IMR-90 (cell line): ENCODE data around the gene C9orf152. TPM values are rescaled to one million over a fixed set of nuclear protein-coding genes. Genes with fewer than 3 reads are reported as not detected.

ENCODE experiments used
- ATAC-seq: fragments of 200-7000 bp; cut with Tn5 transposase; 2 replicates; pipeline ENCODE4 v1.9.1; 2020; ENCODE audit warnings: low read depth, mild to moderate bottlenecking, moderate library complexity
- BruUV-seq: library from RNA; stranded (reverse); fragments of 400-500 nt; replicated peaks from 2 replicates; lab custom pipeline; 2021; lab: Mats Ljungman, UMichigan
- CTCF ChIA-PET: fragments of 300-600 bp; formaldehyde crosslinking; extraction: SDS; loops from one replicate; lab custom pipeline; 2021; ENCODE audit warnings: antibody characterized with exemption; lab: Yijun Ruan, JAX
- POLR2A ChIA-PET: fragments of 300-600 bp; sonication (Branson Sonifier 250); formaldehyde crosslinking; loops from one replicate; lab custom pipeline; 2022; ENCODE audit warnings: antibody characterized with exemption; ENCODE audit not compliant: unreplicated experiment; lab: Charles Lee
- DNase-seq: peaks from one replicate; pipeline ENCODE4 v3.0.0; 2013
- H2AFZ ChIP-seq: replicated peaks from 2 replicates; pipeline ENCODE3; 2013; ENCODE audit warnings: low read length, mild to moderate bottlenecking; ENCODE audit not compliant: poor library complexity
- H2AK5ac ChIP-seq: 2 replicates; pipeline ENCODE4 v1.6.1; 2013; ENCODE audit warnings: low read depth, low read length, inconsistent platforms
- H2AK9ac ChIP-seq: replicated peaks from 2 replicates; pipeline ENCODE3; 2013; ENCODE audit warnings: mild to moderate bottlenecking, low read depth, low read length, moderate library complexity; ENCODE audit not compliant: poor library complexity
- H2BK120ac ChIP-seq: 2 replicates; pipeline ENCODE4 v1.6.1; 2013; ENCODE audit warnings: low read depth, low read length, inconsistent platforms
- H2BK15ac ChIP-seq: 3 replicates; pipeline ENCODE4 v1.6.1; 2013; ENCODE audit warnings: low read depth, low read length, inconsistent platforms
- H2BK20ac ChIP-seq: 2 replicates; pipeline ENCODE4 v1.6.1; 2013; ENCODE audit warnings: low read depth, mild to moderate bottlenecking, inconsistent platforms, low read length, moderate library complexity
- H2BK5ac ChIP-seq: 2 replicates; pipeline ENCODE4 v1.6.1; 2013; ENCODE audit warnings: mild to moderate bottlenecking, low read depth, low read length, inconsistent platforms; ENCODE audit not compliant: poor library complexity, severe bottlenecking
- H3K14ac ChIP-seq: replicated peaks from 2 replicates; pipeline ENCODE4 v1.6.1; 2013; ENCODE audit warnings: low read depth, low read length, inconsistent platforms
- H3K18ac ChIP-seq: 2 replicates; pipeline ENCODE4 v1.6.1; 2013; ENCODE audit warnings: low read depth, low read length, control low read depth
- H3K23ac ChIP-seq: 2 replicates; pipeline ENCODE4 v1.6.1; 2013; ENCODE audit warnings: low read depth, low read length, inconsistent platforms
- H3K27ac ChIP-seq: 2 replicates; pipeline ENCODE4 v1.5.1; 2013; ENCODE audit warnings: mild to moderate bottlenecking, control low read depth, low read length; ENCODE audit not compliant: insufficient read depth
- H3K27me3 ChIP-seq: 2 replicates; pipeline ENCODE4 v1.6.1; 2013; ENCODE audit warnings: low read length; ENCODE audit not compliant: control insufficient read depth, insufficient read depth
- H3K36me3 ChIP-seq: 2 replicates; pipeline ENCODE4 v1.6.1; 2013; ENCODE audit warnings: low read length, mixed read lengths; ENCODE audit not compliant: control insufficient read depth, insufficient read depth
- H3K4ac ChIP-seq: 2 replicates; pipeline ENCODE4 v1.6.1; 2013; ENCODE audit warnings: low read depth, low read length, inconsistent platforms
- H3K4me1 ChIP-seq: 2 replicates; pipeline ENCODE4 v1.6.1; 2013; ENCODE audit warnings: low read length, mixed read lengths; ENCODE audit not compliant: control insufficient read depth, insufficient read depth
- H3K4me2 ChIP-seq: 2 replicates; pipeline ENCODE4 v1.6.1; 2013; ENCODE audit warnings: low read depth, mild to moderate bottlenecking, control low read depth, low read length, moderate library complexity
- H3K4me3 ChIP-seq: 2 replicates; pipeline ENCODE4 v1.5.1; 2013; ENCODE audit warnings: low read depth, mild to moderate bottlenecking, control low read depth, low read length, moderate library complexity; ENCODE audit not compliant: insufficient read depth
- H3K56ac ChIP-seq: 2 replicates; pipeline ENCODE4 v1.6.1; 2013; ENCODE audit warnings: low read length, inconsistent platforms; ENCODE audit not compliant: insufficient read depth; ENCODE audit errors: extremely low read depth
- H3K79me1 ChIP-seq, 2 experiments: 2 replicates each; pipeline ENCODE4 v1.6.1; 2013; ENCODE audit warnings: low read length in 2 of 2, inconsistent platforms in 1 of 2, low read depth in 1 of 2
- H3K9ac ChIP-seq: 2 replicates; pipeline ENCODE4 v1.6.1; 2013; ENCODE audit warnings: low read depth, low read length, control low read depth
- H3K9me1 ChIP-seq: 2 replicates; pipeline ENCODE4 v1.6.1; 2013; ENCODE audit warnings: low read length, inconsistent platforms; ENCODE audit not compliant: insufficient read depth
- H3K9me3 ChIP-seq: 2 replicates; pipeline ENCODE4 v1.6.1; 2013; ENCODE audit warnings: low read length; ENCODE audit not compliant: control insufficient read depth, insufficient read depth
- H4K20me1 ChIP-seq: 2 replicates; pipeline ENCODE4 v1.6.1; 2013; ENCODE audit warnings: low read length, inconsistent platforms; ENCODE audit not compliant: insufficient read depth
- H4K5ac ChIP-seq: 2 replicates; pipeline ENCODE4 v1.6.1; 2013; ENCODE audit warnings: mild to moderate bottlenecking, low read depth, low read length, control low read depth
- H4K8ac ChIP-seq, 2 experiments: 2 replicates each; pipeline ENCODE4 v1.6.1; 2013; ENCODE audit warnings: low read depth in 2 of 2, low read length in 2 of 2, control low read depth in 1 of 2, inconsistent platforms in 1 of 2
- H4K91ac ChIP-seq: 2 replicates; pipeline ENCODE4 v1.6.1; 2013; ENCODE audit warnings: low read depth, low read length, inconsistent platforms; ENCODE audit not compliant: insufficient read depth
- MAZ ChIP-seq: IDR thresholded peaks from 2 replicates; pipeline ENCODE4 v1.6.1; 2012; ENCODE audit warnings: low read depth, mild to moderate bottlenecking, low read length, improper control_type of control experiment, moderate library complexity, borderline replicate concordance
- WGBS, 2 experiments: methylation state at CpG; one replicate each; pipeline versions ENCODE4 v1.1.5 to v1.1.7; 2013; ENCODE audit warnings: missing lambda C conversion rate in 2 of 2; ENCODE audit not compliant: insufficient read length in 1 of 2; ENCODE audit errors: extremely low coverage in 2 of 2; 5-methylcytosine and 5-hydroxymethylcytosine counted together
- dilution Hi-C: fragments of 300-500 bp; cut with HindIII; formaldehyde crosslinking; loops from one replicate; pipeline ENCODE4 v1.14.3; 2018; ENCODE audit warnings: low sequenced_read_pairs; ENCODE audit not compliant: unreplicated experiment
- in situ Hi-C: fragments of 300-500 bp; cut with MboI; formaldehyde crosslinking; loops from 3 replicates; pipeline ENCODE4 v1.14.3; 2019; ENCODE audit warnings: low sequenced_read_pairs, inconsistent platforms, mixed read lengths
- intact Hi-C: fragments of 100-400 bp; cut with micrococcal nuclease; formaldehyde crosslinking; loops from 2 replicates; pipeline ENCODE4 v1.10.0; 2022
- polyA plus RNA-seq, 3 experiments: library from polyadenylated mRNA; depleted of rRNA; stranded (reverse); fragments of >200 nt; gene quantifications; 2 replicates each; pipeline ENCODE4 v1.2.3, GENCODE V29; 2012; ENCODE audit warnings: low replicate concordance in 1 of 3
- total RNA-seq: library from RNA; depleted of rRNA; stranded (reverse); fragments of >200 nt; gene quantifications from 2 replicates; pipeline ENCODE4 v1.2.3, GENCODE V29; 2012

Gene C9orf152
- total and polyA plus RNA-seq, 2 of the 4 experiments (the other 2 are of a cell fraction) = not detected

DNA sequence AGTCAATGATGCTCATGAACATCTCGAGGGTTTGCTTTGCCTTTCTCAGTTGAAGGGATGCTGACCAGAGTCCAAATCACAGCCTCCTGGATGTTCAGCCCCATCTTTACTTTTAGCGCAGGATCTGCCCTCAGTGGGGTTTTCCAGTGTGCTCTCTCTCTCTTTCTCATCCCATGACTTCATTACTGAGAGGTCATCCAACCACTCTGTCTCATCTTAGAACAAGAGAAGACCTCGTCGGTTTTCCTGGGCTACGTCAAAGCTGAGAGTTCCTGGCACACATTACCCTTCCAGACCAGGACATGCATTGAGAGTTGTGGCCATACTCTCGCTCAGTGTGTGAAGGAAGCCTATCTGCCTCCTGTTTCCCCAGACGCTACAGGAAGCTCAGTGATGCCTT is 47.3 kb downstream of the C9orf152 start:
- ATAC-seq (no peak), DNase-seq (no peak)
- H3K9me1 ChIP-seq = peaks cover 39% of the 10 kb centered on the region
- no peak overlapping the region for H3K4me3 ChIP-seq
- H3K9me3 ChIP-seq = no peaks in the 10 kb centered on the region
- H2BK20ac ChIP-seq = no peak overlapping the region
- no peak overlapping the region for H3K4me2 ChIP-seq
- in situ Hi-C loops (loop anchor here (25.0 kb wide), 1 partner anchor 573 kb away; no protein-coding TSS in a partner anchor), intact Hi-C loops (no loop called here), dilution Hi-C loops (loop anchor here (25.0 kb wide), 1 partner anchor 98 kb away; no protein-coding TSS in a partner anchor)
- H3K27me3 ChIP-seq = no peaks in the 10 kb centered on the region
- H2BK5ac ChIP-seq = no peak overlapping the region
- no peak overlapping the region for H4K5ac ChIP-seq
- no peak overlapping the region for H4K91ac ChIP-seq
- no peak overlapping the region for H3K9ac ChIP-seq
- ChIA-PET POLR2A (interaction anchor here (0.6 kb wide), 1 partner anchor 1287 kb away, joined by 3 read pairs; no protein-coding TSS in a partner anchor), CTCF (no interaction called here)
- no peak overlapping the region for H3K27ac ChIP-seq
- TF ChIP-seq MAZ = no peak
- BruUV-seq = no TSS peak
- H2BK120ac ChIP-seq = no peak overlapping the region
- peaks cover 13% of the 10 kb centered on the region for H3K4me1 ChIP-seq
- no peak overlapping the region for H3K56ac ChIP-seq
- no peak overlapping the region for H4K8ac ChIP-seq
- H2AK5ac ChIP-seq = no peak overlapping the region
- no peak overlapping the region for H3K4ac ChIP-seq
- peaks cover 92% of the 10 kb centered on the region for H4K20me1 ChIP-seq
- no peak overlapping the region for H2BK15ac ChIP-seq
- no peak overlapping the region for H2AK9ac ChIP-seq
- 83% methylated on average over 1 of the region's 7 CpGs; no CpG with 5 or more reads in 1 of the 2 experiments for WGBS, 2 experiments
- no peak overlapping the region for H2AFZ ChIP-seq
- H3K18ac ChIP-seq = no peak overlapping the region
- H3K36me3 ChIP-seq = peaks cover 37% of the 10 kb centered on the region
- no peak overlapping the region for H3K23ac ChIP-seq
- H3K14ac ChIP-seq = no peak overlapping the region
- H3K79me1 ChIP-seq = peaks cover 56 to 91% of the 10 kb centered on the region in 2 experiments
